Measurements from ENCODE around the gene ARPP21. TPM values are rescaled to one million over a fixed set of nuclear protein-coding genes. Genes with fewer than 3 reads are reported as not detected.
"Not testable (repeated sequence)": the region's sequence is repeated elsewhere in the genome, so short reads cannot be mapped to it uniquely, and the experiment has no call there.

ARPP21 gene
- total RNA-seq, 1 experiment from 2014 or later: not detected

DNA sequence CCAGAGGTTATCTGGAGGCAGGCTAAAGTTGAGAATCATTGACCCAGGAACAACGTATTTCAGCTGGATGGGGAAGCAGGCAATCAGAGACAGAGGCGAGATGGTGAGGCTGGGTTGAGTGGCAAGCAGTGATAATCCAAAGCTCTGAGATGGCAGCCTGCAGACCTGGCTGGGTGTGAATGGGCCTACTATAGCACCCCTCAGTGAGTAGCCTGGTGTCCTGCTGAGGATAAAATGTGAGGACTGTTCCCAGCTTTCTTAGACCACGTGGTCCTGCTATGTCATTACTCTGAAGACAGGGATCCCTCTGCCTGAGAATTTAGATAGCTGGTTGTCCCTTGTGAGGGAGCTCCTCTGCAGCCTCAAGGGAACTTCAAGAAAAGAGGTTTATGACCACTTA lies 141.5 kb downstream of the ARPP21 start:
- no peak for DNase-seq (ENCODE audit: low read depth)

GRCh38 chr3:35781558-35781957 lies 142.2 kb downstream of the ARPP21 start:
- no peak for DNase-seq (ENCODE audit: low read depth)

DNA sequence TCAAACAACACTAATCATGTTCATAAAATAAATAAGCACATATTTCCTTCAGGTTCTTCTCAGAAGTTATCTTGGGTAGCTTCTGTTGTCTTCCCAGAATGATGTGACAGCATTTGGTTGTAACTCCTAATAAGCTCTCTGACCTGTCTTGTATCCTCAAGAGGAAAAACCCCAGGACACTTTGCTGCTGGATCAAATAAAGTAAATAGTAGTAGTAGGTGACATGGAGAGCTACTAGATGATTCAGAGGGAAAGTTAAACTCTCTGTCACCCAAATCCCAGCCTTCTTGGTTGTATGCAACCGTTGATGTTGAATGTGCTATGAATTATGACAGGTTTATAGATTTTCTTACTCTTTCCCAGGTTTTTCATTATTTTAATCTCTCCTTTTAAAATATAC lies 143.0 kb downstream of the ARPP21 start:
- no peak for DNase-seq (ENCODE audit: low read depth)

DNA sequence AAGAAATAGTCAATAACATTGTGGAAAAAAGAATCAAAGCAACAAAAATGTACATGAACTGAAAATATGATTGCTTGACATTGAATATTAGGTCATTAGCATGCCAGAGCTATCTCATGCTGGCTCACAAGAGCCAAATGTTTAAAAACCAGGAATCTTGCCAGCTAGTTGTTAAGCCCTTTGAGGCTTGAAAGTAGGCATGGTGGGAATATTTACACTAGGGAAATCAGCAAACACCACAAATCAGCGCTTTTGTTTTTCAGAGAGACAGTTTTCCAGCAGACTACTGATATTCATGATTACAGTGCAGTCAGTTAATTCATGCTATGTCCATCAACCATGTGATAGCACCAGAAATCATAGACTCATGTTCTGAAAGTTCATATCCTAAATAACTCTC lies 144.8 kb downstream of the ARPP21 start:
- no peak for DNase-seq (ENCODE audit: low read depth)

GRCh38 chr3:35785234-35785888 lies 146.0 kb downstream of the ARPP21 start:
- no peak for DNase-seq (ENCODE audit: low read depth)

DNA sequence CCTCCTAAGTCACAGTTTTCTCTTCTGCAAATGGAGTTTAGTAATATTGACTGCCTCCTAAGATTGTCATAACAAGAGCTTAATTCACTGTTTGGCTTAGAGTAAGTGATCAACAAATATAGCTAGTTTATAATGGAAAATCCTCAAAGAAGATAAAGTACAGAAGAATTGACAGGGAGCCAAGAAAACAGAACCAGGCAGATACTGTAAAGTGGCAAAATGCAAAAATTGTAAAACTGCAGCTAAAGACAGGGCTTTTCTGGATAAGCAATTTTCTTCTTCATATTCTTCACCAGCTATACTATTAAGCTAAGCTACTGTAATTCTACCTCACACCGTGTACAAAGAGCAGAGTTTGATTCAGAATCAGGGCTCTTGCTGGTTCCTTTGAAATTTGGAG lies 148.6 kb downstream of the ARPP21 start:
- DNase-seq (ENCODE audit: low read depth): no peak

- no peak for DNase-seq (ENCODE audit: low read depth)
Measured at GRCh38 chr3:35789042-35789831, 149.9 kb downstream of the ARPP21 start.

DNA sequence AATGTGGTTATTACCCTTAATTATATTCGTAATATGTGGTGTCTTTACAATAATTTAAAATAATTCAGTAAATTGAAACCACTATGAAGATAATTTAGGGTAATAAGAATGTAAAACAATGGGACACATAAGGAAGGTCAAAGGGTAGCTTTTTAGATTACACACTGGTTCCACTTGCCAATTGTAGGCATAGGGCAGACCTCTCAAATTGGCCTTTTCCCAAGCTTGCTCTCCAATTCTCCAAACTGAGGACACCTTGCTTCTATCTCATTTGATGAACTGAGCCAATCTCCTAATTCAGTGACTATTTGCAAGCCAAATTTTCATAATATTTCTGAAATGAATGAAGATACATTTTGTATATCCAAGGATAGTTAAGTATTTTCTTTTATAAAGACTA lies 151.4 kb downstream of the ARPP21 start:
- no peak for DNase-seq (ENCODE audit: low read depth)

- DNase-seq (ENCODE audit: low read depth): no peak
Measured at GRCh38 chr3:35793667-35794066, 154.3 kb downstream of the ARPP21 start.

GRCh38 chr3:35800960-35801459 lies 161.7 kb downstream of the ARPP21 start:
- DNase-seq (ENCODE audit: low read depth): no peak

- no peak for DNase-seq (ENCODE audit: low read depth)
Measured at GRCh38 chr3:35814531-35814930, 175.2 kb downstream of the ARPP21 start.

DNA sequence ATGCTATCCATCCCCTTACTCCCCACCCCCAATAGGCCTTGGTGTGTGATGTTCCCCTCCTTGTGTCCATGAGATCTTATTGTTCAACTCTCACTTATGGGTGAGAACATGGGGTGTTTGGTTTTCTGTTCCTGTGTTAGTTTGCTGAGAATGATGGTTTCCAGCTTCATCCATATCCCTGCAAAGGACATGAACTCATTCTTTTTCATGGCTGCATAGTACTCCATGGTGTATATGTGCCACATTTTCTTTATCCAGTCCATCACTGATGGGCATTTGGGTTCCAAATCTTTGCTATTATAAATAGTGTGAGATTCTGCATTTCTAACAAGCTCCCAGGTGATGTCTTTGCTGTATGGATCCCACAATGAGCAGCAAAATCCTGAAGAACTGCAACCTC lies 176.5 kb downstream of the ARPP21 start:
- DNase-seq (ENCODE audit: low read depth): not testable (repeated sequence)

DNA sequence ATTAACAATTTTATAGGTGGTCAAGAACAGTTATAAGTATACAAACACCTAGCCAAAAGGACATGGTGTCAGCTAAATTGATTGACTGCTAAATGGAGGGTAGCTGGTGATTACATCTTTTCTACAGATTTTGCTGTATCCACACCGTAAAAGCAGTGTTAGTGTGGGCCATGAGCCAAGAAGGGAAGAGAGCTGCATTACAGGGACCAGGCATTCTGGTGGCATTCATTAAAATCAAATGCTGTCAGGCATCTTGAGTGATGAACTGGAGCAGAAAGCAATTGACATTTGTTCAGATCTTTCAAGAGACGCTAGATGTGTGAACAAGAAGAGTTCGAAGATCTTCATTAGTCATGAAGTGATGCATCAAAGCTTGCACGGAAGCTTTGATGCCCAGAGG lies 177.9 kb downstream of the ARPP21 start:
- no peak for DNase-seq (ENCODE audit: low read depth)

- DNase-seq (ENCODE audit: low read depth): no peak
Measured at GRCh38 chr3:35832140-35832571, 192.8 kb downstream of the ARPP21 start.
